ENCODE data around the gene LPP.
"Not testable (repeated sequence)": the region's sequence is repeated elsewhere in the genome, so short reads cannot be mapped to it uniquely, and the experiment has no call there.

The LPP gene, protein sequence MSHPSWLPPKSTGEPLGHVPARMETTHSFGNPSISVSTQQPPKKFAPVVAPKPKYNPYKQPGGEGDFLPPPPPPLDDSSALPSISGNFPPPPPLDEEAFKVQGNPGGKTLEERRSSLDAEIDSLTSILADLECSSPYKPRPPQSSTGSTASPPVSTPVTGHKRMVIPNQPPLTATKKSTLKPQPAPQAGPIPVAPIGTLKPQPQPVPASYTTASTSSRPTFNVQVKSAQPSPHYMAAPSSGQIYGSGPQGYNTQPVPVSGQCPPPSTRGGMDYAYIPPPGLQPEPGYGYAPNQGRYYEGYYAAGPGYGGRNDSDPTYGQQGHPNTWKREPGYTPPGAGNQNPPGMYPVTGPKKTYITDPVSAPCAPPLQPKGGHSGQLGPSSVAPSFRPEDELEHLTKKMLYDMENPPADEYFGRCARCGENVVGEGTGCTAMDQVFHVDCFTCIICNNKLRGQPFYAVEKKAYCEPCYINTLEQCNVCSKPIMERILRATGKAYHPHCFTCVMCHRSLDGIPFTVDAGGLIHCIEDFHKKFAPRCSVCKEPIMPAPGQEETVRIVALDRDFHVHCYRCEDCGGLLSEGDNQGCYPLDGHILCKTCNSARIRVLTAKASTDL

GRCh38 chr3:188154014-188154808, at the start of gene LPP:
Gene LPP, plus strand, starts transcription at chr3:188154157. Its CDS starts 251,964 bp downstream, at chr3:188406121.
- intact Hi-C loops (cut with DNase I) = loop anchor here (5.0 to 10.0 kb wide), 3 partner anchors 102 to 801 kb away; no protein-coding TSS in a partner anchor
- peak; percentile 44 to 93 (median 60) for DNase-seq

- DNase-seq = no peak
- intact Hi-C loops (cut with DNase I) = no loop called here
Measured at GRCh38 chr3:188106006-188106405, 48.0 kb upstream of the LPP start.

DNA sequence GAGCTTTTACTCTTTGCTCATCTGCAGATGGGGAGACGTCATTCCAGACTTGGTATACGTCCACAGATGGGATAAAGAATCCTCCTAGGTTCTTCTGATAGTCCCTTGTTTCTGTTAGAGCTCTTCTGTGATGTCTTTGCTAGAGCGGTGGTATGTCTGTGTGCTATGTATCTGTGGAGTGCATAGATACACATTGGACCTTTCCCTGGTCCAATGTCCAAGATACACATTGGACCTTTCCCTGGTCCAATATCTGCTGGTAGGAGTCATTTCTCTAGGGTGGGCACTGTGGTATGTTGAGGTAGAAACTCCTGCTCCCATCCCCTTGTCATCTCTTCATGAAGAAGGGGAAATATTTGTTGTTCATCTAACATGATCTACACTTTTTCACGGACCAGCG, 47.5 kb upstream of the LPP start:
- DNase-seq = no peak
- intact Hi-C loops (cut with DNase I) = no loop called here

- intact Hi-C loops (cut with DNase I) = no loop called here
- no peak for DNase-seq
Measured at GRCh38 chr3:188106887-188107830, 46.8 kb upstream of the LPP start.

DNA sequence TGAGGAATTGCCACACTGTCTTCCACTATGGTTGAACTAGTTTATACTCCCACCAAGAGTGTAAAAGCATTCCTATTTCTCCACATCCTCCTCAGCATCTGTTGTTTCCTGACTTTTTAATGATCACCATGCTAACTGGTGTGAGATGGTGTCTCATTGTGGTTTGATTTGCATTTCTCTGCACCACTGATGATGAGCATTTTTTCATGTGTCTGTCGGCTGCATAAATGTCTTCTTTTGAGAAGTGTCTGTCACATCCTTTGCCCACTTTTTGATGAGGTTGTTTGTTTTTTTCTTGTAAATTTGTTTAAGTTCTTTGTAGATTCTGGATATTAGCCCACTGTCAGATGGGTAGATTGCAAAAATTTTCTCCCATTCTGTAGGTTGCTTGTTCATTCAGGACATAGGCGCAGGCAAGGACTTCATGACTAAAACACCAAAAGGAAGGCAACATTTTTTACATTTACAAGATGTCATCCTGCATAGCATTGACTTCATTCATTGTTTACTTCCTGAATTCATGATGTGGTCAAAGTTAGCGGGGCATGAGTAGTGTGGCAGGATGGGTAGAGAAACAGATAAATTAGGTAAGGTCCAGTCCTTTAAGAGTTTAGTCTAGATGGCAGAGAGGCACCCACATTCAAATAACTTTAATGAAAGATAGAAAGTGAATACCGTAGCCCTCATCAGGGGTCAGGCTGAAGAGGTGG, 45.1 kb upstream of the LPP start:
- intact Hi-C loops (cut with DNase I) = no loop called here
- no peak for DNase-seq

- no peak for DNase-seq
- intact Hi-C loops (cut with DNase I) = no loop called here
Measured at GRCh38 chr3:188111002-188111584, 42.9 kb upstream of the LPP start.

DNA sequence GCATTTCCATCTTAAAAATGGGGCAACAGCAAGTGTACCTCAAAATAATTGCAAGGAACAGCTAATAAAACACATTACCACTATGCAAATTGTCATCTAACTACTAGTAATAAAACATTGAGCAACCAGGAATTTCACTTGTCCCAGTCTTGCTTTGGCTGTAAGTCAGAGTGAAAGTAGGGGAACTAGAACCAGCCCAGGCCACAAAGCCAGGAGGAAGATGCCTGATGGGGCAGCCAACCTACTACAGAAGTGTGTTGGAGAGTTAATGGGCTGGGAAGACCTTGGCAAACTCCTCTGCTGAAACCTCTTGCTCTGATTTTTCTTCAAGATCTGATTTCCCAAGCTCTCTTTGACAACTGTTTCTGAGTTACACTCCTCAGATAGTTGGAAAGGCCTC, 40.2 kb upstream of the LPP start:
- DNase-seq = no peak
- intact Hi-C loops (cut with DNase I) = no loop called here

DNA sequence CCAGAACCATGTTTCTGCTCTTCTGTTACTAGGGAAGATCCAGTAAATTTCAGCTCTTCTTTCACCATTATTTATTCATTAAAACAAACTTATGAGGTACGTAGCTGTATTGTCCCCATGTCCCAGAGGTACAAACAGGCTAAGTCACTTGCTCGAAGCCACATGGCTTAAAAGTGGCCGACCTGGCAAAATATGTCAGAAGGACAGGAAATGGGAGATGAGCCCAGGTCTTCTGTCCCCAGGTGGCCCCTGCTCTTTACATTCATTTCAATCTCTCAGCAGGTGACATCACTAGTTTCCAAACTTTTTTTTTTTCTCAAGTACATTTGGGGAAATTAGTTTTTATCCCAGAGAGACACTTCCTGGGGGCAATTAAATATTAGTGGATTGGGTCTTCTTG, 34.1 kb upstream of the LPP start:
- intact Hi-C loops (cut with DNase I) = no loop called here

GRCh38 chr3:188122571-188123169, 31.3 kb upstream of the LPP start:
- no peak for DNase-seq
- intact Hi-C loops (cut with DNase I) = no loop called here

More for the DNA sequence above, 34.1 kb upstream of the LPP start:
- DNase-seq = no peak

GRCh38 chr3:188123170-188123905, 30.6 kb upstream of the LPP start:
- no peak for DNase-seq
- intact Hi-C loops (cut with DNase I) = no loop called here

DNA sequence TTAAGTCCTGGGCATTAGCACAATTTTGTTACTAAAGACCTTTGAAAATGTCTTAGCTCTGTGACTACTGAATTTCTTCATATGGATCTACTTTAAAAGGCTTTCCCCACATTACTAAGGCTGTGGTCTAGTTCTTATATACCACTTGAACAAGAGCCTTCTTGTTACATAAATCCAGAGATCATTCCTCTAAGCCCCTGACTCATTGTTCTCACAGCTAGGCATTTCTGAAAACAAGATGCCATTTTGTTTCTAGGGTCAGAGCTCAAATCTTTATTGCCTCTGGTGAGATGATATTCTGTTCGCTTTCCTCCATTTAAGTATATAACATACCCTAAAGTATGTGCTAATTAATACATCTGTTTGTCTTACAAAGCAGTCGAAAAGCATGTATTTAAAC, 29.8 kb upstream of the LPP start:
- DNase-seq = no peak
- intact Hi-C loops (cut with DNase I) = no loop called here

DNA sequence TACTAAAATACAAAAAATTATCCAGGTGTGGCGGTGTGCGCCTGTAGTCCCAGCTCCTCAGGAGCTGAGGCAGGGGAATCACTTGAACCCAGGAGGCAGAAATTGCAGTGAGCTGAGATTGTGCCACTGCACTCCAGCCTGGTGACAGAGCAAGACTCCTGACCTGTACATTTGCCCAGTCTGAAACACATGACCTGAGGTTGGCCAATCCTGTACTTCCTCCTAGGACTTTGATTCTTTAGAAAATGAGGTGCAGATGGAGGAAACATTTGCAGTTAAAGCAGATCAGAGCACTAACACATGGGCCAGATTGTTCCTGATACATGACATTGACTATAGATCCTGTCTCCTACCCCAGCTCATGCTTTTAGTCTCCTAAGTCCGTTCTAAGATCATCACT, 28.9 kb upstream of the LPP start:
- intact Hi-C loops (cut with DNase I) = no loop called here
- DNase-seq = no peak

DNA sequence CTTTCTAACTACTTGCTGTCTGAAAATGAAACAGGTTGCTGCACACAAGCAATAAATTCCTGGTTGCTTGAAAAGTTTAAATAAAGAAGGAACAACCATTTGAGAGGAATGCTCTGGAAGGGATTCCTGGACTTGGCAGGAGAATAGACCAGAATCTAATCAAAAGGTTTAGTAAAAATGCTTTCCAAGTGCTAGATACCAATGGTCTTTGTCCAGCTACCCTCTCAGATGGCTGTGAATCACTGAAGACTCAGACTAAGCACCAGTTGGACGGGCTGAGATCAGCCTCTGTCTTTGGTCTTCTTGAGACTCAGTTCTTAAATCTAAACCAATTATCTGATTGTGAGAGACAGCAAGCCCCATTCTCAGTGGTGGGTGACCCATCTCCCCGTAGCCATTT, 27.7 kb upstream of the LPP start:
- no peak for DNase-seq
- intact Hi-C loops (cut with DNase I) = no loop called here

GRCh38 chr3:188126934-188127333, 27.0 kb upstream of the LPP start:
- intact Hi-C loops (cut with DNase I) = no loop called here

GRCh38 chr3:188128905-188129304, 25.1 kb upstream of the LPP start:
- intact Hi-C loops (cut with DNase I) = no loop called here
- DNase-seq = no peak

More at GRCh38 chr3:188126934-188127333, 27.0 kb upstream of the LPP start:
- DNase-seq = peak in 1 of 10 donors; percentile 19

GRCh38 chr3:188131023-188131422, 22.9 kb upstream of the LPP start:
- intact Hi-C loops (cut with DNase I) = not testable (repeated sequence)

DNA sequence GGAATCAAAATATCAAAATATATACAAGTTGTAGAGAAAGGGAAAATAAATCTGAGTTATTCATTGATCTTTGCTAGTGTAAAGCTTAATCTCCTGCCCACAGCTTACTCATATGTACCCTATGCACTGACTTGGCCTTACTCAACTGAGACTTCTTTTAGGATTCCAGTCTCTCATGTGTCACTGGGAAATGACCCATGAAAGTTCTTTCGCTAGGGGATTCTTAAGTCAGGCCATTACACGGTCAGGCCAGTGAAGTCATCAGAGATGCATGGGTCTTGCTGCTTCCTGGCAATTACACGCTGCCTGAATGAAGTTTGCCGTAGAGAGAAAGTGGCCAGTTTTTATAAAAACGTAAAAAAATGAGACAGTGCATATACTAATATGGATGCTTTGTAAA, 20.7 kb upstream of the LPP start:
- no peak for DNase-seq
- intact Hi-C loops (cut with DNase I) = no loop called here

More at GRCh38 chr3:188131023-188131422, 22.9 kb upstream of the LPP start:
- DNase-seq = not testable (repeated sequence)

GRCh38 chr3:188133646-188134045, 20.3 kb upstream of the LPP start:
- intact Hi-C loops (cut with DNase I) = no loop called here

More at GRCh38 chr3:188133646-188134045, 20.3 kb upstream of the LPP start:
- no peak for DNase-seq

All from posterior cingulate gyrus (tissue), 11 donors.